Measurements from ENCODE around the gene TRIM45. TPM values are rescaled to one million over a fixed set of nuclear protein-coding genes. Genes with fewer than 3 reads are reported as not detected.
"Not testable (repeated sequence)": the region's sequence is repeated elsewhere in the genome, so short reads cannot be mapped to it uniquely, and the experiment has no call there.

Gene TRIM45
- total RNA-seq, 2 experiments from 2014 or later = not detected

- Histone ChIP-seq H3K9me2 (ENCODE audit: insufficient read depth, low read length) (no peaks in the 10 kb centered on the region), H2AFZ (ENCODE audit: low read length) (no peak overlapping the region), H3K36me3 (ENCODE audit: insufficient read depth, low read length) (no peaks in the 10 kb centered on the region), H3K79me2 (ENCODE audit: insufficient read depth, low read depth, low read length) (no peaks in the 10 kb centered on the region), H3K27ac (ENCODE audit: low read depth, low read length, poor library complexity, severe bottlenecking) (no peak overlapping the region), H3K4me1 (ENCODE audit: insufficient read depth, low read length, poor library complexity, severe bottlenecking) (no peaks in the 10 kb centered on the region), H3K9me3 (ENCODE audit: low read length) (no peaks in the 10 kb centered on the region), H3K4me2 (ENCODE audit: low read length) (no peak overlapping the region), H3K4me3 (ENCODE audit: low read depth, low read length, poor library complexity, severe bottlenecking) (no peak overlapping the region), H4K20me1 (ENCODE audit: insufficient read depth, low read length) (no peaks in the 10 kb centered on the region)
- ChIA-PET CTCF (ENCODE audit: unreplicated experiment) (interaction anchor here (0.6 kb wide), 1 partner anchor 11 kb away, joined by 3 read pairs; no protein-coding TSS in a partner anchor), POLR2A (no interaction called here)
- BruUV-seq (replicated peaks) = no TSS peak
- no peak for DNase-seq (ENCODE audit: low spot score)
- intact Hi-C loops (cut with micrococcal nuclease; ENCODE audit: unreplicated experiment) = no loop called here
- TF ChIP-seq, protein P1, sequence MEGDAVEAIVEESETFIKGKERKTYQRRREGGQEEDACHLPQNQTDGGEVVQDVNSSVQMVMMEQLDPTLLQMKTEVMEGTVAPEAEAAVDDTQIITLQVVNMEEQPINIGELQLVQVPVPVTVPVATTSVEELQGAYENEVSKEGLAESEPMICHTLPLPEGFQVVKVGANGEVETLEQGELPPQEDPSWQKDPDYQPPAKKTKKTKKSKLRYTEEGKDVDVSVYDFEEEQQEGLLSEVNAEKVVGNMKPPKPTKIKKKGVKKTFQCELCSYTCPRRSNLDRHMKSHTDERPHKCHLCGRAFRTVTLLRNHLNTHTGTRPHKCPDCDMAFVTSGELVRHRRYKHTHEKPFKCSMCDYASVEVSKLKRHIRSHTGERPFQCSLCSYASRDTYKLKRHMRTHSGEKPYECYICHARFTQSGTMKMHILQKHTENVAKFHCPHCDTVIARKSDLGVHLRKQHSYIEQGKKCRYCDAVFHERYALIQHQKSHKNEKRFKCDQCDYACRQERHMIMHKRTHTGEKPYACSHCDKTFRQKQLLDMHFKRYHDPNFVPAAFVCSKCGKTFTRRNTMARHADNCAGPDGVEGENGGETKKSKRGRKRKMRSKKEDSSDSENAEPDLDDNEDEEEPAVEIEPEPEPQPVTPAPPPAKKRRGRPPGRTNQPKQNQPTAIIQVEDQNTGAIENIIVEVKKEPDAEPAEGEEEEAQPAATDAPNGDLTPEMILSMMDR (conservative IDR thresholded peaks at IDR 0.05; ENCODE audit: low read length) = no peak
- no peak for TF ChIP-seq EZH2phosphoT487 (IDR thresholded peaks at IDR 0.05; ENCODE audit: borderline replicate concordance, low read depth, low read length)
These were observed 929 bp upstream of the TRIM45 start for GRCh38 chr1:117122330-117123025.

DNA sequence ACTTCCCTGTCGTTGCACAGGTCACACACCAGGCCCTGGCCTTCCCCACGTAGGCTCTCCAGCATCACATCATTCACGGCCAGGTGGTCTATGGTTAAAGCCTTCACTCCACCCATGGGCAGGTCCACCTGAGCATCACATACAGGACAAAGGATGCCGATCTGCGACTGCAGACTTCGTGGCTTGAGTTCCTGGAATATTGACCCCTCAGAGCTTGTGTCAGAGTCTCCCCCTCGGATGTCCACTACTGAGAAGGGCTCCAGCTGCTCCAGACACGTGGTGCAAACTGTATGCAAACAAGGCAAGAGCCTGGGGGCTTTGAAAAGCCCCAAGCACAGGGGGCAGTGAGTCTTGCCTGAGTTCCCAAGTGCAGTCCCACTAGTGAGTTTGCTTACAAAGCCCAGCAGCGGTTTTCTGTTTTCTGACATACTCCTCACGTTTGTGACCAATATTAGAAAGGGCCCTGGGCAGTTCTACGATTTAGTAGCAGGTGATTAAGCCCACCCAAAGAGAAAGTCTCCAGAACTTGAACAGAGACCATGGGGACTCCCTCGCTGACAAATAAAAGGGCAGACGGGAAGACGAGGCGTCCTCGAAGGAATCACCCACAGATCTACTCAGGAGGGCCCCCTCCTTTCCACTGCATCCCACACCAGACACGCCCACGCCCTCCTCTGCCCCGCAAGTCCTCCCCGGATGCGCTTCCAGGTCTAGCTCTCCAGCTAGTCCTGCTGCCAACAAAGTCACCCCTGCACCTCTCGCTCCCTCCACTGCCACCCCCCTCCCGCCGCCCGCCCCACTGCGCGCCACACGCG is 568 bp downstream of the TRIM45 start:
- no peak overlapping the region for H3K4me3 ChIP-seq (ENCODE audit: low read depth, low read length, poor library complexity, severe bottlenecking)
- no peaks in the 10 kb centered on the region for H3K9me2 ChIP-seq (ENCODE audit: insufficient read depth, low read length)
- intact Hi-C loops (cut with micrococcal nuclease; ENCODE audit: unreplicated experiment) = no loop called here
- H3K4me2 ChIP-seq (ENCODE audit: low read length) = no peak overlapping the region
- no peak overlapping the region for H3K27ac ChIP-seq (ENCODE audit: low read depth, low read length, poor library complexity, severe bottlenecking)
- no peaks in the 10 kb centered on the region for H3K36me3 ChIP-seq (ENCODE audit: insufficient read depth, low read length)
- POLR2A ChIA-PET = interaction anchor here (1.3 kb wide), 1 partner anchor 23 kb away, joined by 4 read pairs; no protein-coding TSS in a partner anchor
- no peak for TF ChIP-seq EZH2phosphoT487 (IDR thresholded peaks at IDR 0.05; ENCODE audit: borderline replicate concordance, low read depth, low read length)
- TF ChIP-seq, protein P1 (conservative IDR thresholded peaks at IDR 0.05; ENCODE audit: low read length) = no peak
- no peak for DNase-seq (ENCODE audit: low spot score)
- BruUV-seq (replicated peaks) = no TSS peak
- no peaks in the 10 kb centered on the region for H3K79me2 ChIP-seq (ENCODE audit: insufficient read depth, low read depth, low read length)
- no peaks in the 10 kb centered on the region for H3K4me1 ChIP-seq (ENCODE audit: insufficient read depth, low read length, poor library complexity, severe bottlenecking)
- H2AFZ ChIP-seq (ENCODE audit: low read length) = no peak overlapping the region
- H3K9me3 ChIP-seq (ENCODE audit: low read length) = no peaks in the 10 kb centered on the region
- H4K20me1 ChIP-seq (ENCODE audit: insufficient read depth, low read length) = no peaks in the 10 kb centered on the region
- CTCF ChIA-PET (ENCODE audit: unreplicated experiment) = interaction anchor here (1.0 kb wide), 1 partner anchor 27 kb away, joined by 4 read pairs; no protein-coding TSS in a partner anchor

- CTCF ChIA-PET (ENCODE audit: unreplicated experiment); H3K4me2 ChIP-seq (ENCODE audit: low read length); H4K20me1 ChIP-seq (ENCODE audit: insufficient read depth, low read length); H2AFZ ChIP-seq (ENCODE audit: low read length); BruUV-seq (replicated peaks); H3K9me2 ChIP-seq (ENCODE audit: insufficient read depth, low read length); H3K27ac ChIP-seq (ENCODE audit: low read depth, low read length, poor library complexity, severe bottlenecking); H3K79me2 ChIP-seq (ENCODE audit: insufficient read depth, low read depth, low read length); H3K4me3 ChIP-seq (ENCODE audit: low read depth, low read length, poor library complexity, severe bottlenecking); H3K4me1 ChIP-seq (ENCODE audit: insufficient read depth, low read length, poor library complexity, severe bottlenecking); H3K36me3 ChIP-seq (ENCODE audit: insufficient read depth, low read length); DNase-seq (ENCODE audit: low spot score); intact Hi-C loops (cut with micrococcal nuclease; ENCODE audit: unreplicated experiment); H3K9me3 ChIP-seq (ENCODE audit: low read length): not testable (repeated sequence)
- POLR2A ChIA-PET = interaction anchor here (0.7 kb wide), 1 partner anchor 1318 kb away, joined by 3 read pairs; no protein-coding TSS in a partner anchor
These were observed 2.4 kb downstream of the TRIM45 start for GRCh38 chr1:117119144-117119543.

Data from OCI-LY7 (cell line).